HG03159 (cell line): ENCODE data around the gene ISL1.

Experiments used
- ATAC-seq: cut with Tn5 transposase; IDR thresholded peaks from one replicate; pipeline ENCODE4 v1.9.1; 2021; ENCODE audit warnings: mild to moderate bottlenecking, moderate library complexity; ENCODE audit not compliant: unreplicated experiment

The ISL1 gene

GRCh38 chr5:51439232-51439631, 56.0 kb downstream of the ISL1 start:
- ATAC-seq, result no peak
